ENCODE results near the gene LRRC32.

The LRRC32 gene

GRCh38 chr11:76628408-76628947 is 42.1 kb downstream of the LRRC32 start:
- no peak for DNase-seq (ENCODE audit: low spot score)
- no peak for TF ChIP-seq CTCF (IDR thresholded peaks at IDR 0.05; ENCODE audit: extremely low read depth, missing control alignments)

GRCh38 chr11:76627606-76628005 is 42.9 kb downstream of the LRRC32 start:
- no peak for DNase-seq (ENCODE audit: low spot score)
- no peak for TF ChIP-seq CTCF (IDR thresholded peaks at IDR 0.05; ENCODE audit: extremely low read depth, missing control alignments)

- TF ChIP-seq CTCF (IDR thresholded peaks at IDR 0.05; ENCODE audit: extremely low read depth, missing control alignments), result no peak
- peak; percentile 67 for DNase-seq (ENCODE audit: low spot score)
Measured at GRCh38 chr11:76626921-76627401, 43.6 kb downstream of the LRRC32 start.

- no peak for TF ChIP-seq CTCF (IDR thresholded peaks at IDR 0.05; ENCODE audit: extremely low read depth, missing control alignments)
- DNase-seq (ENCODE audit: low spot score), result no peak
Measured at GRCh38 chr11:76626266-76626665, 44.3 kb downstream of the LRRC32 start.

GRCh38 chr11:76625472-76626186 is 44.9 kb downstream of the LRRC32 start:
- TF ChIP-seq CTCF (IDR thresholded peaks at IDR 0.05; ENCODE audit: extremely low read depth, missing control alignments), result no peak

GRCh38 chr11:76624500-76625379 is 45.8 kb downstream of the LRRC32 start:
- no peak for DNase-seq (ENCODE audit: low spot score)

More at GRCh38 chr11:76625472-76626186, 44.9 kb downstream of the LRRC32 start:
- no peak for DNase-seq (ENCODE audit: low spot score)

More at GRCh38 chr11:76624500-76625379, 45.8 kb downstream of the LRRC32 start:
- TF ChIP-seq CTCF (IDR thresholded peaks at IDR 0.05; ENCODE audit: extremely low read depth, missing control alignments), result no peak
